ENCODE data around the gene BNC2. TPM values are rescaled to one million over a fixed set of nuclear protein-coding genes. Genes with fewer than 3 reads are reported as not detected.

Gene BNC2
- total RNA-seq, 1 experiment from 2014 or later: 5.7 TPM

DNA sequence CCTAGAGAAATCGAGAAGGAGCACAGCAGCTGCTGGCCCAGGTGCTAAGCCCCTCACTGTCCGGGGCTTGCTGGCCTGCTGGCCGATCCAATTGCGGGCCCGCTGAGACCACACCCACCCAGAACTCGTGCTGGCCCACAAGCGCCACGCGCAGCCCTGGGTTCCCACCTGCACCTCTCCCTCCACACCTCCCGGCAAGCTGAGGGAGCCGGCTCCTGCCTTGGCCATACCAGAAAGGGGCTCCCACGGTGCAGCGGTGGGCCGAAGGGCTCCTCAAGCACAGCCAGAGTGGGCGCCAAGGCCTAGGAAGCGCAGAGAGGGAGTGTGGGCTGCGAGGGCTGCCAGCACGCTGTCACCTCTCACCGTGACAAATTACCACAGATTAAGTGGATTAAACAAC, 6.8 kb upstream of the BNC2 start:
- Histone ChIP-seq H3K27me3 (ENCODE audit: control insufficient read depth, insufficient read depth, low read length) (no peaks in the 10 kb centered on the region), H3K4me1 (ENCODE audit: control insufficient read depth, insufficient read depth, low read length) (no peaks in the 10 kb centered on the region), H3K27ac (ENCODE audit: low read length) (no peak overlapping the region), H3K36me3 (ENCODE audit: control insufficient read depth, insufficient read depth, low read length) (no peaks in the 10 kb centered on the region), H3K4me3 (ENCODE audit: low read depth in 2 of 2, low read length in 2 of 2) (no peak overlapping the region), H3K9me3 (ENCODE audit: control insufficient read depth, insufficient read depth, low read depth, low read length) (no peaks in the 10 kb centered on the region)
- BruUV-seq (replicated peaks): no TSS peak
- ChIA-PET CTCF (no interaction called here), POLR2A (no interaction called here)
- intact Hi-C loops (cut with micrococcal nuclease; ENCODE audit: unreplicated experiment) (no loop called here), in situ Hi-C loops (cut with HindIII; ENCODE audit: low pct_unique_long_range_greater_than_20kb, low sequenced_read_pairs) (no loop called here)
- no peak for ATAC-seq
- no peak for TF ChIP-seq TCF7L2 (IDR thresholded peaks at IDR 0.05; ENCODE audit: low read depth, low read length)
- TF ChIP-seq POLR2AphosphoS5 (IDR thresholded peaks at IDR 0.05; ENCODE audit: low read depth, low read length): no peak
- TF ChIP-seq, protein P1, sequence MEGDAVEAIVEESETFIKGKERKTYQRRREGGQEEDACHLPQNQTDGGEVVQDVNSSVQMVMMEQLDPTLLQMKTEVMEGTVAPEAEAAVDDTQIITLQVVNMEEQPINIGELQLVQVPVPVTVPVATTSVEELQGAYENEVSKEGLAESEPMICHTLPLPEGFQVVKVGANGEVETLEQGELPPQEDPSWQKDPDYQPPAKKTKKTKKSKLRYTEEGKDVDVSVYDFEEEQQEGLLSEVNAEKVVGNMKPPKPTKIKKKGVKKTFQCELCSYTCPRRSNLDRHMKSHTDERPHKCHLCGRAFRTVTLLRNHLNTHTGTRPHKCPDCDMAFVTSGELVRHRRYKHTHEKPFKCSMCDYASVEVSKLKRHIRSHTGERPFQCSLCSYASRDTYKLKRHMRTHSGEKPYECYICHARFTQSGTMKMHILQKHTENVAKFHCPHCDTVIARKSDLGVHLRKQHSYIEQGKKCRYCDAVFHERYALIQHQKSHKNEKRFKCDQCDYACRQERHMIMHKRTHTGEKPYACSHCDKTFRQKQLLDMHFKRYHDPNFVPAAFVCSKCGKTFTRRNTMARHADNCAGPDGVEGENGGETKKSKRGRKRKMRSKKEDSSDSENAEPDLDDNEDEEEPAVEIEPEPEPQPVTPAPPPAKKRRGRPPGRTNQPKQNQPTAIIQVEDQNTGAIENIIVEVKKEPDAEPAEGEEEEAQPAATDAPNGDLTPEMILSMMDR (IDR thresholded peaks at IDR 0.05): no peak
- no peak for TF ChIP-seq SIN3A (IDR thresholded peaks at IDR 0.05; ENCODE audit: borderline replicate concordance, insufficient read depth, low read depth, low read length)
- TF ChIP-seq REST (IDR thresholded peaks at IDR 0.05; ENCODE audit: insufficient read depth in 1 of 2, low read depth in 2 of 2, low read length in 1 of 2): no peak
- DNase-seq (ENCODE audit: low read depth, low spot score): no peak

- TF ChIP-seq TCF7L2 (IDR thresholded peaks at IDR 0.05; ENCODE audit: low read depth, low read length): no peak
- TF ChIP-seq SIN3A (IDR thresholded peaks at IDR 0.05; ENCODE audit: borderline replicate concordance, insufficient read depth, low read depth, low read length): no peak
- TF ChIP-seq POLR2AphosphoS5 (IDR thresholded peaks at IDR 0.05; ENCODE audit: low read depth, low read length): no peak
- no peak for TF ChIP-seq REST (IDR thresholded peaks at IDR 0.05; ENCODE audit: insufficient read depth in 1 of 2, low read depth in 2 of 2, low read length in 1 of 2)
- TF ChIP-seq, protein P1 (IDR thresholded peaks at IDR 0.05): no peak
- ATAC-seq (no peak), DNase-seq (ENCODE audit: low read depth, low spot score) (no peak)
- H3K36me3 ChIP-seq (ENCODE audit: control insufficient read depth, insufficient read depth, low read length): no peaks in the 10 kb centered on the region
- no peaks in the 10 kb centered on the region for H3K9me3 ChIP-seq (ENCODE audit: control insufficient read depth, insufficient read depth, low read depth, low read length)
- no peaks in the 10 kb centered on the region for H3K4me1 ChIP-seq (ENCODE audit: control insufficient read depth, insufficient read depth, low read length)
- in situ Hi-C loops (cut with HindIII; ENCODE audit: low pct_unique_long_range_greater_than_20kb, low sequenced_read_pairs) (no loop called here), intact Hi-C loops (cut with micrococcal nuclease; ENCODE audit: unreplicated experiment) (no loop called here)
- ChIA-PET POLR2A (no interaction called here), CTCF (no interaction called here)
- no TSS peak for BruUV-seq (replicated peaks)
- H3K27ac ChIP-seq (ENCODE audit: low read length): no peak overlapping the region
- H3K27me3 ChIP-seq (ENCODE audit: control insufficient read depth, insufficient read depth, low read length): no peaks in the 10 kb centered on the region
- no peak overlapping the region for H3K4me3 ChIP-seq (ENCODE audit: low read depth in 2 of 2, low read length in 2 of 2)
Observed at GRCh38 chr9:16873126-16873802, 2.8 kb upstream of the BNC2 start.

All from Panc1 (cell line).